Cardiac septum (tissue), 1 donor: Measurements from ENCODE around the gene ADGRG3. TPM values are rescaled to one million over a fixed set of nuclear protein-coding genes. Genes with fewer than 3 reads are reported as not detected.

Source experiments
- DNase-seq: peaks from one replicate; pipeline ENCODE4 v3.0.0-alpha.2; 2020; ENCODE audit warnings: low spot score
- intact Hi-C: fragments of 100-400 bp; cut with DNase I; formaldehyde crosslinking; loops from one replicate; pipeline ENCODE4 v1.14.0; 2022
- total RNA-seq: library from RNA; stranded (reverse); fragmentation: NEBNext Ultra II Directional; extraction: Animal tissue kit (Norgen Biotek cat#: 25700); gene quantifications from one replicate; pipeline ENCODE4 v1.2.1, GENCODE V29; 2021
- donor health status: DM: no; HTN: no; CAD: no.

Gene ADGRG3
- total RNA-seq, 1 donor from 2014 or later = 1.0 TPM

GRCh38 chr16:57675741-57676551 is 7.8 kb downstream of the ADGRG3 start:
- DNase-seq = no peak
- intact Hi-C loops = no loop called here

GRCh38 chr16:57676553-57677085 is 8.5 kb downstream of the ADGRG3 start:
- intact Hi-C loops = no loop called here
- no peak for DNase-seq

GRCh38 chr16:57677622-57678369 is 9.7 kb downstream of the ADGRG3 start:
- intact Hi-C loops = no loop called here
- DNase-seq = no peak

GRCh38 chr16:57679016-57679415 is 10.9 kb downstream of the ADGRG3 start:
- intact Hi-C loops = no loop called here
- no peak for DNase-seq

GRCh38 chr16:57679767-57680482 is 11.8 kb downstream of the ADGRG3 start:
- DNase-seq = no peak
- intact Hi-C loops = no loop called here

- no peak for DNase-seq
- intact Hi-C loops = no loop called here
These were observed 12.8 kb downstream of the ADGRG3 start for GRCh38 chr16:57680842-57681375.

- no peak for DNase-seq
- intact Hi-C loops = no loop called here
These were observed 14.0 kb downstream of the ADGRG3 start for GRCh38 chr16:57681950-57682728.

GRCh38 chr16:57682809-57683635 is 14.9 kb downstream of the ADGRG3 start:
- no peak for DNase-seq
- intact Hi-C loops = no loop called here

- intact Hi-C loops = no loop called here
- no peak for DNase-seq
These were observed 15.8 kb downstream of the ADGRG3 start for GRCh38 chr16:57683636-57684545.

GRCh38 chr16:57684626-57685358 is 16.7 kb downstream of the ADGRG3 start:
- intact Hi-C loops = no loop called here
- no peak for DNase-seq

GRCh38 chr16:57685633-57686032 is 17.5 kb downstream of the ADGRG3 start:
- intact Hi-C loops = no loop called here
- no peak for DNase-seq

- intact Hi-C loops = no loop called here
- DNase-seq = no peak
These were observed 18.5 kb downstream of the ADGRG3 start for GRCh38 chr16:57686577-57686976.

- intact Hi-C loops = no loop called here
- no peak for DNase-seq
These were observed 19.3 kb downstream of the ADGRG3 start for GRCh38 chr16:57687363-57687929.

- DNase-seq = peak; percentile 47
- intact Hi-C loops = no loop called here
These were observed 20.4 kb downstream of the ADGRG3 start for GRCh38 chr16:57688487-57688986.

GRCh38 chr16:57688987-57689761 is 21.1 kb downstream of the ADGRG3 start:
- intact Hi-C loops = no loop called here

More at GRCh38 chr16:57688987-57689761, 21.1 kb downstream of the ADGRG3 start:
- DNase-seq = peak; percentile 67
